HepG2 (cell line): ENCODE measurements around the gene RNF40. TPM values are rescaled to one million over a fixed set of nuclear protein-coding genes. Genes with fewer than 3 reads are reported as not detected.

Experiments
- ATAC-seq: fragments of 200-7000 bp; cut with Tn5 transposase; 3 replicates; pipeline ENCODE4 v1.9.1; 2020; ENCODE audit warnings: mild to moderate bottlenecking, moderate library complexity
- BruUV-seq: library from RNA; stranded (reverse); fragments of 400-500 nt; replicated peaks from 2 replicates; lab custom pipeline; 2021; lab: Mats Ljungman, UMichigan
- CTCF ChIA-PET: fragments of 300-600 bp; formaldehyde crosslinking; extraction: SDS; loops from one replicate; lab custom pipeline; 2021; ENCODE audit warnings: low total read pairs, inconsistent platforms, low intra/inter-chr PET ratio; lab: Yijun Ruan, JAX
- POLR2A ChIA-PET: fragments of 350-600 bp; sonication (Branson Sonifier 250); formaldehyde crosslinking; loops from one replicate; lab custom pipeline; 2020; ENCODE audit warnings: antibody characterized with exemption, inconsistent platforms; lab: Yijun Ruan, JAX
- DNase-seq: peaks from one replicate; pipeline ENCODE4 v3.0.0-alpha.2; 2015; ENCODE audit warnings: low spot score
- FAIRE-seq: peaks from 3 replicates; lab custom pipeline; 2011; peaks lifted over from hg19 to GRCh38; lab: Jason Lieb, UNC
- H2AFZ ChIP-seq: one replicate; pipeline ENCODE4 v1.6.1; 2011; ENCODE audit warnings: low read length, inconsistent platforms
- H3K27ac ChIP-seq: fragments of 300-600 bp; 3 replicates; pipeline ENCODE4 v1.8.0; 2011; ENCODE audit warnings: mixed run types, mild to moderate bottlenecking, mixed read lengths, low read length, inconsistent platforms; ENCODE audit not compliant: insufficient read depth; ENCODE audit errors: extremely low read length
- H3K27me3 ChIP-seq, 2 experiments: fragments of 200-600 bp in 1 of 2; 2 replicates in 1 of 2; 3 replicates in 1 of 2; pipeline versions ENCODE4 v1.6.0 to v1.8.0; 2011; ENCODE audit warnings: low read length in 2 of 2, mild to moderate bottlenecking in 2 of 2, moderate library complexity in 2 of 2, inconsistent platforms in 1 of 2; ENCODE audit not compliant: insufficient read depth in 2 of 2, control insufficient read depth in 1 of 2
- H3K36me3 ChIP-seq, 2 experiments: fragments of 200-600 bp in 1 of 2; replicated peaks in 1 of 2; 2 replicates in 1 of 2; 3 replicates in 1 of 2; pipeline versions ENCODE4 v1.5.1 to v1.8.0; 2011; ENCODE audit warnings: low read length in 2 of 2, inconsistent platforms in 1 of 2; ENCODE audit not compliant: insufficient read depth in 2 of 2, control insufficient read depth in 1 of 2
- H3K4me1 ChIP-seq: 2 replicates; pipeline ENCODE4 v1.5.1; 2012; ENCODE audit warnings: low read length, inconsistent platforms; ENCODE audit not compliant: insufficient read depth
- H3K4me2 ChIP-seq: 2 replicates; pipeline ENCODE4 v1.6.0; 2011; ENCODE audit warnings: low read depth, low read length, inconsistent platforms
- H3K4me3 ChIP-seq, 3 experiments: fragments of 200-600 bp in 1 of 3; sonication (generic), shearing (Covaris generic) in 1 of 3; replicated peaks in 1 of 3; 2 replicates each; pipeline ENCODE4 v1.5.1; 2011 to 2016; ENCODE audit warnings: low read length in 3 of 3, inconsistent platforms in 2 of 3, low read depth in 2 of 3, mild to moderate bottlenecking in 2 of 3, control low read depth in 1 of 3, mixed read lengths in 1 of 3; ENCODE audit not compliant: insufficient read depth in 1 of 3
- H3K79me2 ChIP-seq: one replicate; pipeline ENCODE4 v1.6.1; 2011; ENCODE audit warnings: low read length, inconsistent platforms; ENCODE audit not compliant: insufficient read depth
- H3K9ac ChIP-seq: 2 replicates; pipeline ENCODE4 v1.6.0; 2011; ENCODE audit warnings: mild to moderate bottlenecking, low read depth, low read length, inconsistent platforms; ENCODE audit not compliant: insufficient read depth
- H3K9me3 ChIP-seq: 2 replicates; pipeline ENCODE4 v1.5.1; 2012; ENCODE audit warnings: mild to moderate bottlenecking, low read length
- H4K20me1 ChIP-seq: 2 replicates; pipeline ENCODE4 v1.6.0; 2011; ENCODE audit warnings: inconsistent platforms, mild to moderate bottlenecking, low read length, moderate library complexity; ENCODE audit not compliant: insufficient read depth
- HMG20A ChIP-seq: IDR thresholded peaks from 2 replicates; pipeline ENCODE4 v1.6.1; 2016; ENCODE audit warnings: borderline replicate concordance
- HOXA3 ChIP-seq: sonication (generic); formaldehyde crosslinking; IDR thresholded peaks from 2 replicates; pipeline ENCODE4 v1.5.0; 2020; ENCODE audit warnings: missing genetic modification reagents
- RFXANK ChIP-seq: IDR thresholded peaks from 2 replicates; pipeline ENCODE4 v1.6.1; 2016
- THAP9 ChIP-seq: sonication (generic); formaldehyde crosslinking; IDR thresholded peaks from 2 replicates; pipeline ENCODE4; 2020; ENCODE audit warnings: missing genetic modification reagents, mild to moderate bottlenecking, borderline replicate concordance
- ZNF468 ChIP-seq: sonication (generic); formaldehyde crosslinking; IDR thresholded peaks from 2 replicates; pipeline ENCODE4 v1.8.0; 2022; ENCODE audit warnings: mild to moderate bottlenecking, moderate library complexity, missing genetic modification reagents
- WGBS: methylation state at CpG from one replicate; pipeline ENCODE4 v1.1.6; 2017; ENCODE audit warnings: low lambda C conversion rate; 5-methylcytosine and 5-hydroxymethylcytosine counted together
- in situ Hi-C: cut with HindIII; loops from 2 replicates; pipeline ENCODE4 v1.10.0; 2017; ENCODE audit warnings: low pct_unique_long_range_greater_than_20kb; ENCODE audit not compliant: extremely low pct_ligation_motif_present
- intact Hi-C: fragments of 100-400 bp; cut with micrococcal nuclease; formaldehyde crosslinking; loops from one replicate; pipeline ENCODE4 v1.10.0; 2022; ENCODE audit not compliant: unreplicated experiment
- polyA plus RNA-seq, 8 experiments: library from polyadenylated mRNA; depleted of rRNA in 3 of 8; stranded (reverse) in 7 of 8; unstranded in 1 of 8; fragments of >200 nt; fragmentation: Illumina TruSeq in 4 of 8; extraction: Trizol in 4 of 8; gene quantifications; 2 replicates each; pipeline versions ENCODE4 v1.2.1 to v1.2.3, GENCODE V29; 2011 to 2016; ENCODE audit warnings: low read depth in 4 of 8, missing spikeins in 1 of 8, mixed read lengths in 1 of 8; ENCODE audit not compliant: insufficient read depth in 1 of 8
- total RNA-seq, 5 experiments: library from RNA; depleted of rRNA; stranded (reverse); fragments of >200 nt; fragmentation: Illumina TruSeq; extraction: Trizol; gene quantifications; 2 replicates each; pipeline ENCODE4 v1.2.3, GENCODE V29; 2016; ENCODE audit warnings: low read depth in 1 of 5
- TF ChIP-seq, protein P1 (sequence below): sonication (generic); formaldehyde crosslinking; IDR thresholded peaks from 2 replicates; pipeline ENCODE4 v1.9.0; 2022; ENCODE audit warnings: missing genetic modification reagents, mild to moderate bottlenecking, borderline replicate concordance
- TF ChIP-seq, protein P2 (sequence below): sonication (generic); formaldehyde crosslinking; IDR thresholded peaks from 2 replicates; pipeline ENCODE4 v1.4.0; 2020; ENCODE audit warnings: missing genetic modification reagents
- TF ChIP-seq, protein P3 (sequence below): sonication (generic); formaldehyde crosslinking; IDR thresholded peaks from 2 replicates; pipeline ENCODE4 v1.5.1; 2020; ENCODE audit warnings: mild to moderate bottlenecking, missing genetic modification reagents
- TF ChIP-seq, protein P4 (sequence below): sonication (generic); formaldehyde crosslinking; IDR thresholded peaks from 2 replicates; pipeline ENCODE4 v1.8.1; 2023; ENCODE audit warnings: missing genetic modification reagents, inconsistent platforms, borderline replicate concordance

Gene RNF40
- total and polyA plus RNA-seq, 2 of the 13 experiments (the other 11 are each of a cell fraction or from before 2014, with no cell fraction given) = 84.0 to 85.6 TPM

- ChIA-PET CTCF (no interaction called here), POLR2A (interaction anchor here (1.2 kb wide), 1 partner anchor 12 kb away, joined by 3 read pairs; no protein-coding TSS in a partner anchor)
- Histone ChIP-seq H3K9ac (no peak overlapping the region), H3K4me2 (no peak overlapping the region), H4K20me1 (no peaks in the 10 kb centered on the region; the same call in 1 of the 2 replicates), H3K27me3 (no peaks in the 10 kb centered on the region), H3K4me3 (no peak overlapping the region), H2AFZ (no peak overlapping the region), H3K27ac (no peak overlapping the region), H3K79me2 (peaks cover 2% of the 10 kb centered on the region), H3K4me1 (peaks cover 8% of the 10 kb centered on the region), H3K9me3 (no peaks in the 10 kb centered on the region), H3K36me3 (peaks cover 69 to 94% of the 10 kb centered on the region in 2 experiments)
- FAIRE-seq (no peak), ATAC-seq (no peak), DNase-seq (no peak)
- BruUV-seq = no TSS peak
- 98% methylated on average over 11 of the region's 11 CpGs for WGBS
- in situ Hi-C loops (no loop called here), intact Hi-C loops (no loop called here)
- TF ChIP-seq THAP9 (CRISPR knock-in tag) (no peak), HOXA3 (CRISPR knock-in tag) (no peak), ZNF468 (no peak), HMG20A (CRISPR knock-in tag) (no peak), RFXANK (no peak)
- TF ChIP-seq, protein P1, sequence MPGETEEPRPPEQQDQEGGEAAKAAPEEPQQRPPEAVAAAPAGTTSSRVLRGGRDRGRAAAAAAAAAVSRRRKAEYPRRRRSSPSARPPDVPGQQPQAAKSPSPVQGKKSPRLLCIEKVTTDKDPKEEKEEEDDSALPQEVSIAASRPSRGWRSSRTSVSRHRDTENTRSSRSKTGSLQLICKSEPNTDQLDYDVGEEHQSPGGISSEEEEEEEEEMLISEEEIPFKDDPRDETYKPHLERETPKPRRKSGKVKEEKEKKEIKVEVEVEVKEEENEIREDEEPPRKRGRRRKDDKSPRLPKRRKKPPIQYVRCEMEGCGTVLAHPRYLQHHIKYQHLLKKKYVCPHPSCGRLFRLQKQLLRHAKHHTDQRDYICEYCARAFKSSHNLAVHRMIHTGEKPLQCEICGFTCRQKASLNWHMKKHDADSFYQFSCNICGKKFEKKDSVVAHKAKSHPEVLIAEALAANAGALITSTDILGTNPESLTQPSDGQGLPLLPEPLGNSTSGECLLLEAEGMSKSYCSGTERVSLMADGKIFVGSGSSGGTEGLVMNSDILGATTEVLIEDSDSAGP = no peak
- TF ChIP-seq, protein P2, sequence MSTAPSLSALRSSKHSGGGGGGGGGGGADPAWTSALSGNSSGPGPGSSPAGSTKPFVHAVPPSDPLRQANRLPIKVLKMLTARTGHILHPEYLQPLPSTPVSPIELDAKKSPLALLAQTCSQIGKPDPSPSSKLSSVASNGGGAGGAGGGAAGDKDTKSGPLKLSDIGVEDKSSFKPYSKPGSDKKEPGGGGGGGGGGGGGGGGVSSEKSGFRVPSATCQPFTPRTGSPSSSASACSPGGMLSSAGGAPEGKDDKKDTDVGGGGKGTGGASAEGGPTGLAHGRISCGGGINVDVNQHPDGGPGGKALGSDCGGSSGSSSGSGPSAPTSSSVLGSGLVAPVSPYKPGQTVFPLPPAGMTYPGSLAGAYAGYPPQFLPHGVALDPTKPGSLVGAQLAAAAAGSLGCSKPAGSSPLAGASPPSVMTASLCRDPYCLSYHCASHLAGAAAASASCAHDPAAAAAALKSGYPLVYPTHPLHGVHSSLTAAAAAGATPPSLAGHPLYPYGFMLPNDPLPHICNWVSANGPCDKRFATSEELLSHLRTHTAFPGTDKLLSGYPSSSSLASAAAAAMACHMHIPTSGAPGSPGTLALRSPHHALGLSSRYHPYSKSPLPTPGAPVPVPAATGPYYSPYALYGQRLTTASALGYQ (CRISPR knock-in tag) = no peak
- TF ChIP-seq, protein P3, sequence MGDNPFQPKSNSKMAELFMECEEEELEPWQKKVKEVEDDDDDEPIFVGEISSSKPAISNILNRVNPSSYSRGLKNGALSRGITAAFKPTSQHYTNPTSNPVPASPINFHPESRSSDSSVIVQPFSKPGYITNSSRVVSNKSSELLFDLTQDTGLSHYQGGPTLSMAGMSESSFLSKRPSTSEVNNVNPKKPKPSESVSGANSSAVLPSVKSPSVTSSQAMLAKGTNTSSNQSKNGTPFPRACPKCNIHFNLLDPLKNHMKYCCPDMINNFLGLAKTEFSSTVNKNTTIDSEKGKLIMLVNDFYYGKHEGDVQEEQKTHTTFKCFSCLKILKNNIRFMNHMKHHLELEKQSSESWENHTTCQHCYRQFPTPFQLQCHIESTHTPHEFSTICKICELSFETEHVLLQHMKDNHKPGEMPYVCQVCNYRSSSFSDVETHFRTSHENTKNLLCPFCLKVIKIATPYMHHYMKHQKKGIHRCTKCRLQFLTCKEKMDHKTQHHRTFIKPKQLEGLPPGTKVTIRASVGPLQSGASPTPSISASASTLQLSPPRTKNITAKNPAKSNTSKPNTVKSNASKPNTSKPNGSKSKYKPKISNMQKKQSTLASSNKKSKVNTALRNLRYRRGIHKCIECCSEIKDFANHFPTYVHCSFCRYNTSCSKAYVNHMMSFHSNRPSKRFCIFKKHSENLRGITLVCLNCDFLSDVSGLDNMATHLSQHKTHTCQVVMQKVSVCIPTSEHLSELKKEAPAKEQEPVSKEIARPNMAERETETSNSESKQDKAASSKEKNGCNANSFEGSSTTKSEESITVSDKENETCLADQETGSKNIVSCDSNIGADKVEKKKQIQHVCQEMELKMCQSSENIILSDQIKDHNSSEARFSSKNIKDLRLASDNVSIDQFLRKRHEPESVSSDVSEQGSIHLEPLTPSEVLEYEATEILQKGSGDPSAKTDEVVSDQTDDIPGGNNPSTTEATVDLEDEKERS = no peak
- TF ChIP-seq, protein P4, sequence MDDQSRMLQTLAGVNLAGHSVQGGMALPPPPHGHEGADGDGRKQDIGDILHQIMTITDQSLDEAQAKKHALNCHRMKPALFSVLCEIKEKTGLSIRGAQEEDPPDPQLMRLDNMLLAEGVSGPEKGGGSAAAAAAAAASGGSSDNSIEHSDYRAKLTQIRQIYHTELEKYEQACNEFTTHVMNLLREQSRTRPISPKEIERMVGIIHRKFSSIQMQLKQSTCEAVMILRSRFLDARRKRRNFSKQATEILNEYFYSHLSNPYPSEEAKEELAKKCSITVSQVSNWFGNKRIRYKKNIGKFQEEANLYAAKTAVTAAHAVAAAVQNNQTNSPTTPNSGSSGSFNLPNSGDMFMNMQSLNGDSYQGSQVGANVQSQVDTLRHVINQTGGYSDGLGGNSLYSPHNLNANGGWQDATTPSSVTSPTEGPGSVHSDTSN (CRISPR knock-in tag) = no peak
These were observed 42.0 kb upstream of the RNF40 start for GRCh38 chr16:30720086-30720485.
